NCI-H2107 (cell line): ENCODE results near the gene KIAA0040.

Experiments
- DNase-seq: peaks from one replicate; lab custom pipeline; 2025; lab: John Stamatoyannopoulos, UW

The KIAA0040 gene

DNA sequence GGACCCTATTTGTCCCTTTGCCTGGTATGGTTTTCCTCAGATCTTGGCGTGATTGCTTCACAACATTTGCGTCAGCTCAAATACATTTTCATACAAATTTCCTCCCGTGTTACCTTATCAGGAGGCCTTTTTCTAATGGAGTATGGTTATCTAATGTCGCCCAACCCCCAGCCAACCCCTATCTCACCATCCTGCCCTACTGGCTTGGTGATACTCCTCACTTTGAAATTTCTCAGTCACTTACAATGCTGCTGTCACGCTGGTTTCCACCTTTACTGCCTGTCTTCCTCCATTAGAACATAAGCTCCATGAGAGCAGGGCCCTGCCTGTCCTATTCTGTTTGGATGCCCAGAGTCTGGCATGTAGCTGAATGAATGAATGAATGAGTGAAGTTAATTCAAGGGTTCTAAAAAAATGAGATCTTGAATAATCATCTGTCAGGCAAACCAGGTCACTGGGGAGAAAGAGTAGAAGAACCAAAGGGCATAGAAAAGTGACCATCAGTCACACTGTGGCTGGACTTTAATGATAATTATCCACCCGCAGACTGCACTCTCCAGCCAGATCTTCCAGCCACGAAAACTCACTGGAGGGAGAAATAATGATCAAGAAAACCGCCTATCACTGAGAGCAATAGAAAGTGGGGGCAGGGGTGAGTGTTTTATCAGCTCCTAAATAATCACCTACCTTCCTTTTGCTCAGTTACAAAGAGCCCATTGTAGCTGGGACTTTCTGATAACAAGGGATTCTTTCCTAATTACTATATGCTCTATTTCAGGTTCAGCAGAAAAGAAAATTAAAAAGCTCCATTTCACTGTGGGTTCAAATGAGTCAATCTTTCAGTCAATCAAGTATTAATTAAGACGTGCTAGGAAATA lies 21.3 kb downstream of the KIAA0040 start:
- DNase-seq = no peak

DNA sequence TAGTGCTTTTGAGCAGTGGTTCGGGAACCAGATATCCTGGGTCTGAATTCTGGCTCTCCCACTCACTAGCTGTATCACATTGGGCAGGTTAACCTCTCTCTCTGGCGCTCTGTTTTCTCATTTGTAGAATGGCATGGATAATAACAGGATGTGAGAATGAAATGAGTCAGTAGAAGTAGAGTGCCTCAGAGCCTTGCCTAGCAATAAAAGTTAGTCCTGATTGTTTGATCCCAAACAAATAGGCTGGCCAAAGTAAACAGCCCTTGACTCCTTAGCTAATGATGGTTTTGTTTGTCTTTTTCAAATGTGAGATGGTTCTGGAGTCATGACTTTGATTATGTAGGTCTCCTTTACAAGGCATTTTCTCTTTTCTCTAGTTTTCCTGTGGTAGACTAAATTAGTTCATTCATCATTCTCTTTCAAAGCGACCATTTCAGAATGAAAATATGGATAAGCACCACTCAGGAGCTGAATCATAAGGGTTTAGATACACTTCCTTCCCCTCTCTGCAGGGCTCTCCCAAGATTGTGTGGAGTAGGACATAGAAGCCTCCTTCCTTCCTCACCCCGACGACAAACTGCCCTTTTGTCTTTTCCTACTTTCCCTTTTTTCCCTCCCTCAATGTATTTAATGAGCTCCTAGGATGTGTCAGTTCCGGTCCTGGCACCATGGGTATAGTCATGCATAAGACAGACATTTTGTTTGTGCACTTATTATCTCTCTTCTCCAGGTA lies 23.1 kb downstream of the KIAA0040 start:
- no peak for DNase-seq

DNA sequence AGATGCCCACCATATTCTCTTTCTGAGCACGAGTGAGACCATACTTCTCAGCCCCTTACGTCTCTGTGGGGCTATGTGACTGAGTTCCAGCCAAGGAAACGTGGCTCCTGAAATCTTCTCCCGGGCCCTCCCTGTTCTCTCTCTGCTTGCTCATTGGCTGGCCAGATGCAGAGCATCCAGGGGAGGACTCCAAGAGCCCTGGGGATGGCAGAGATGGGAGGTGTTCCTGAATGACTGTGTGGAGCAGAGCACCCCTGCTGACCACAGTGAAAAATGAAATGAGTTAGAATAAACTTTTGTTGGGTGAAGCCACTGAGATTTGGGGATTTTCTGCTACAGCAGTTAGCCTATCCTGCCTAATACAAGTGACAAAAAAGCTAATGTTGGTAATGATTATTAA lies 23.8 kb downstream of the KIAA0040 start:
- no peak for DNase-seq

DNA sequence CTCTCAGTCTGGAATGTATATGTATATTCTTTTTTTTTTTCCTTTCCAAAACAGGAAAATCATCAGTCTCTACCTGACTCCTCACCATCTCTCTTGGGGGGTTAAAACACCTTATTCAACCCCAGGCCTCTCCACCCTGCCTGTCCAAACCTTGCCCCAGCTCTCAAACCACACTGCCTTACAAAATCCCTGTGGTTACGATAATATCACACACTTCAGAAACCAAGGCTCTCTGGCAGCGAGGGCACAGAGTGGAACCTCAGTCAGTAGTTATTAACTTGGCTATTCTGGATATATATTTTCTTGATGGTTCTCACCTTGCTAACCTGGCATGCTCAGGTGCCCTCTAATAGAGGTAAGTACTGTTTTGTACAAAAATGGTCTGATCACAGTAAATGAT lies 24.7 kb downstream of the KIAA0040 start:
- DNase-seq = peak; percentile 55

DNA sequence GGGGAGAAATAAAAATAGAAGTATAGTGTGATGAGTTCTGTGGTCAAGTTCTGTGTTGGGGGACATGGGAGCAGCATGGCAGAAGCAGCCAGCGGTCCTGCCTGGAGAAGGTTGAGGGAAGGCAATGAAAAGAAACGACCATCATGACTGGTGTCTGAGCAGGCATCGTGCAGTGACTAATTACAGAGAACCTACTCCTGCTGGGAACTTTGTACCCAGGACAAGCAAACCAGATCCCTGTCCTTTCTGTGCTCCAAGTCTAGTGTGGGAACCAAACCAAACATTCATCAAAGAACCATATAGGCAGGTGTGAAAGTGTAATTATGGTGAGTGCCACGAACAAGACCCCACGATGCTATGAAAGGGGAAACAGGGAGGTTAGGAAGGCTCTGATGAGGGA lies 25.8 kb downstream of the KIAA0040 start:
- no peak for DNase-seq

DNA sequence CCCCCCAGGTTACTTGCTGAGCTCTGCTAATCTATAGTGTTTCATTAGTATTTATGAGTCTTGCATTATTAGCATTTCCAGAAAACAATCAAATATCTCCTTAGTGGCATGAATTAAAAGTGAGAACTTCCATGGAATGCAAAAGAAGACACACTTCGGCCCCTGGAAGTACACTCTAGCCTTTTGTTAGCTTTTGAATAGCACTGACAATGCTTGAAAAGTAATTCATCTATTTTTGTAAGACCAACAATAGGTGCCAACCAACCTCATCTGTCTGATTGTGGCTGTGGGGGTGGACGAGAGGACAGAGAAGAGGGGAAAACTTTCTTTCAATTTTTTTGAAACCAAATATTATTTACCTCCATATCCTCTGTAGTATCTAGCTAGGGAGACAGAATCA lies 27.8 kb downstream of the KIAA0040 start:
- DNase-seq = no peak

DNA sequence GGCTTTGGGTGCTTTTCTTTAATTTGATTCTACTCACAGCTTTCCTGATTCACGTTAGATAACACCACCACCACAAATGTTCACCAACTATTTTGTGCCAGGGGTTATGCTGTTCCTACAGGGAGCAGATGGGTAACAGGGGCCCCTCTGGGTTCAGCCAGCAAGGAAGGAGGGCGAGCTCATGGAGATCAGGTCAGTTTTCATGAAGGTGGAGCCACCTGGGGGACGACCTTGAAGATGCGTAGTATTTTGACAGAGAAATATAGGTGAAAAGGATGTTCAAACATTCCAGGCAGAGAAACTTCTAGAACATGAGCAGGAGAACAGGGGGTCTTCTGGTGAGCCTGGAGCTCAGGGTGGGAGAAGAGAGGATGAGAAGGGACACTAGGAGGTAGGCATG lies 28.9 kb downstream of the KIAA0040 start:
- no peak for DNase-seq

DNA sequence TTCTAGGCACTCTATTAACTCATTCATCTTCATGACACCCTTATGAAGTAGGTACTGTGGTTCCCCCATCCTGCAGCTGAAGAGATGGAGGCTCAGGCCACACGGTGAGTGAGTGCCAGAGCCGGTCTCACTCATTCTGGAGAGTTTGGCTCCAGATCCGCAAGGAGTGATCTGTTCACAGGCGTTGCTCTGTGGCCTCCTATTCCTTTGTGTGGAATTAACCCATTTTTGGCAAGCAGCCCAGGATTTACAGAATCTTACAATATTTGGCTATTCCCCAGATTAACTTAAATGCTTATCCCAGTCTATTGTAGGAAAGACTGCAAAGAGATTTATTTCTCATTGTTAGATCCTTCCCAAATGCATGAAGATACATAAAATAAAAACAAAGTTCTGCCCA lies 29.6 kb downstream of the KIAA0040 start:
- DNase-seq = no peak

DNA sequence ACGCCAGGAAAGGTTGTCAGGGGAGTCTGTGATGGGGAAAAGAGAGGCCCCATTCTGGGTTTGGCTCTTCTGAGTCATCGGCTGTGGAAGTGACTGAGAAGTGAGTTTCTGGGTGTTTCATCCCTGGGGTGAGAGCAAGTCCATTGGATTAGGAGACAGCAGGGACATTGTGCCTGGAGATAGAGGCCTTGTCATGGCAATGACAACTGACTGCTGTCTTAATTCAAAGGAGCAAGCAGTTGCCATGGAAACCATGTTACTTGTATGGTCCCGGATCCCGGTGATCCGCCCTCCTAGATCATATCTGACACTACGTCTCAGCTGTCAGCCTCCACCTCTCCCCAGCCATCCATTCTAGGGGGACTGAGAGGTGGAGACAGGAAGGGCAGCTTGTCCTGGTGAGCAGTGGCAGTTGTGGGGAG lies 34.4 kb downstream of the KIAA0040 start:
- no peak for DNase-seq

DNA sequence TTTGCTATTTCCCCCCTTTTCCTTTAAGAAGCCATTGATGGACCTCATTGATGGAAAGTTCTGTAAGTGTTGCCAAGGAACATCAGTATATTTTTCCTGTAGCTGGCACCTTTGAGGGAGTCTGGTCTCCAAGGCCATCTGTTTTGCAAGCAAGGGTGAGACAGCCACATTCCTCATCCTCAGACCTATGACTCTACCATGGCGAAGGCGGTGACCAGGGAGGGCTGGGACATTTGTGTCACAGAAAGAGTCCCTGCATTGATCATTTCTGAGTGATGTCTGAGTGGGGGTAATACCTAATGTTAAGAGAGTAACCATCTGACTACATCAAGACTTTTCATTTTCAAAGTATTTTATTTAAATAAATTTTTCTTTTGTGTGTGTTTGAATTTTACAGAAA lies 35.4 kb downstream of the KIAA0040 start:
- no peak for DNase-seq

DNA sequence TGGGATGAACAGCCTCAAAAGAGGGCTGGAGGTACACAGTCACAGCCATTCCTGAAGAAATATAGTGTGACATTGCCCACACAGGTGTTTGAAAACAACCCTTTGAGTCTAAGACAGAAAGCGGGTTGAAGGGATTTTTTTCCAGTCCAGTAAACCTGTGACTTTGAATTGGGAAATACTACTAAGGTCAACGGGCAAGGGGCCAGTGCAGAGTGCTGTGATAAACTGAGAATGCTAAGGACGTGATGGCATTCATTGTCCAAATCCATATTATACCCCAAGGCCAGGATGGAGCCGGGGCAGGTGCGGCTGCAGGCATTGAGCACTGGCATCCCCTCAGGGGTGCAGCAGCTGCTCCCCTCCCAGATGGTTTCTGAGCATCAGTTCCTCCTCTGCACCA lies 36.6 kb downstream of the KIAA0040 start:
- DNase-seq = no peak

DNA sequence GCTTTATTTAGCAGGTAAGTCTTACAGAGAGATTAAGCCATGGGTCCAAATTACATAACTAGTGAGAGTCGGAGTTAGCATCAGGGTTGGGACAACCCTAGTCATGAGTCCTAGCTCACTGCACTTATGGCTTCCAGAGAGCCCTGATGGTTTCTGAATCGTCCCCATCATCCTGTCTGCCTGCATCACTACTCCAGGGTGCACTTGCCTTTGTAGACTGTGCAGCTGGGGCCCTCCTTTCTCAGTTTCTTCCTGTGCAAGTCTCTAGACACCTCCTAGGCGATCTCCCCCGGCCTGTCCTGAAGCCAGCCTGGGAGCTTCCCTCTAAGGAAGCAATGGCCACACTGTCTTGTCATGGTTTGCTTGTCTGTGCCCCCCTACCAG lies 37.1 kb downstream of the KIAA0040 start:
- DNase-seq = no peak

DNA sequence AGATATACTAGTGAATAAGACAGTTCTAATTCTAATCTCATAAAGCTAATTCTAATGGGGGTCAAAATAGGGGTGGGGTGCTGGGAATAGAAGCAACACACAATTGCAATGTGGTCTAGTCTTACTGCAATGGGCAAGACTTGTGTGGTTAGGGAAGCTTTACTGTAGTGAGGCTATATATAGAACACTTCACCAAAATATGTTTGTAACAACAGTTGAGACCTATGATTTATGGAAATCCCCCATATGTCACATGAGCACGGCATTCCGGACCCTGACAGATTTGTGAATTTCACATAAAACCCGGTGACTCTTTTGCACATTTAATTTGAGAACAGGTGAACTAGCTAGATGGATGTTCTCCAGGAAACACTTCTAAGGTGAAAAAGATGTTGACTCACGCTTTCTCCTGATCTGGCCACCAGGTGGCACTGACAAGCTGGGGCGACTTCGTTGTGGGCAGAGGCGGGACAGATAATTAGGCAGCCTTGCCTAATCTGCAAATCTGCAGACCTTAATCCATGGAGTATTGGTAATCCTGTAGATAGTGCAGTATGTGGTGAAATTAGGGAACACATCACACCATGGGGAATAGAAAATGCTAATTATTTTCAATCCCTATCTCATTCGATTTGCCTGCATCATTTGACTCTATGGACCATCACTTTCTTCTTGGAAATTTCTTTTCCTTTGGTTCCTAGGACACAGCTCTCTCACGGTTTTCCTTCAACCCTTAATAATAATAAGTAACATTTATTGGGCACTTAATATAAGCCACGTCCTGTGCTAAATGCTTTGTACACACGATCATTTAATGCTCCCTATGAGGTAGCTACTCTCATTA lies 37.7 kb downstream of the KIAA0040 start:
- peak; percentile 40 for DNase-seq

DNA sequence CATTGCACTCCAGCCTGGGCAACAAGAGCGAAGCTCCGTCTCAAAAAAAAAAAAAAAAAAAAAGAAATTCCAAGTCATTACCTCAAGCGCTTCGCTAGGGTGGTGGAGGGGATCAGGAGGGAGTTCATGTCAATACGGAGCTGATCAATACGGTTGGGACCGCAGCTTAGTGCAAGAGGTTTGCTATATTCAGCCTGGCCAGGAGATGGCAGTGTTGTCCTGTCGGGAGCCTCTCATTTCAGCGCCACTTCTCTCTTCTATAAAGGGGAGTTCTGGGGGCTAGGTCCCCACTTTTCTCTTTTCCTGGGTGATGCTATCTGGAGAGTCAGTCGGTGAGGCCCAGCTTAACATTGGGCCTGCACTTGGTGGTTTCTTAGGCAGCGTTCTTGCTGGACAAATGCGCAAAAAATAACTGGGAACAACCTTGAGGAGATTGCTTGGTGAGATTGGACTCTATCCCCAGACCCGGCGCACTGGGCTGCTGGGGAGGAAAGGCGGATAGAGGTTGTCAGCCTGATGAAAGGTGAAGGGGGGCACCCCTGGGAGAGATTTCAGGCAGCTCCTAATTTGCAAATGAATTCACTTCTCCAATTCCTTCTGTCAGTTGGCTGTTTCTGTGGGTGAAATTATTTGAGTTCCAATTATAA lies 40.4 kb downstream of the KIAA0040 start:
- peak; percentile 41 for DNase-seq

DNA sequence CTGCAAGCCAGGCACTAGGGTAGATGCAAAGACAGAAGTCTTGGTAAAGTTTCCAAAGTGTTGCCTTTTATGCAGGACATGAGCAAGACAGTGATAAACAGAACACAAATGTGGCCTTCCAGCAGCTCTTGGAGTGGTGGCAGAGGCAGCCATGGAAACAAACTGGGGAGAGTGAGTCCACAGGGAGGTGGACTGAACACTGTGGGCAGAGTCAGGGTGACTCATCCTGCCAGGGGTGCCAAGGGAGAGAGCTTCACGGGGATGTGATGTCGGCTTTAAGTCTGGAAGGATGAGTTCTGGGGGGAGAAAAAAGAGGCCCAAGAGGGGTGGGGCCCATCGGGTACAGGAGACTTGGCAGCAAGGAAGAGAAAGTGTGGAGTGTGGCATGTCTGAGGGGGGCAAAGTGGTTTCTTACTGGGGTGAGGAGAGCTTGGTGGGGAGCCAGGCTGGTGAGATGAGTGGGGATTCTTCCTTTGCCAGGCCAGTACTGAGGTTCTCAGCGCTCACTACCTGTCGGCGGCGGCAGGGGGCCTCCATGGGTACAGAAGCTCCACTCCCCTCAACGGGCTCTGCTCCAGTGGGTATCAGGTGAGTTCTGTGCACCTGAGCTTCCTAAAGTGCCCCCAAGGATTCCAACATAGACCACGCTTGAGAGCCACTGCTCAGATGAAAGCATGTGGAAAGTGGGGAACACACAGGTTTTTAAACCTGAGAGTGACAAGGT lies 41.8 kb downstream of the KIAA0040 start:
- no peak for DNase-seq

DNA sequence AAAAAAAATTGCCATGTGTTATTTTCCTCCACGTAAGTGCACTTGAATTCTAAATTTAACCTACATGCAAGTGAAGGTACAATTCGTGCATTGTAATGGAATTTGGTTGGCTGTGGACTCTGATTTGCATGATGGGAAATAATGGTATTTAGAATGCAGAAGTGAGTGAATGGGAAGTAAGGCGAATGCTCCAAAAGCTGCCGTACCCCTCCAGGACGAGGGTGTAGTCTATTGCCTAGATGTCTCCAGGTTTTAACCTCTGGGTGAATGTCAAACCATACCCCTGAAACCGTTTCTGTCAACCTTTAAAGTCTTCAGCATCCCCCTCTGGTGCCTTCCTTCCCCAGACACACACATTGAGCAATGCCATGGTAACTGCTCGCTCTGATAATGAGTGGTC lies 44.5 kb downstream of the KIAA0040 start:
- no peak for DNase-seq

DNA sequence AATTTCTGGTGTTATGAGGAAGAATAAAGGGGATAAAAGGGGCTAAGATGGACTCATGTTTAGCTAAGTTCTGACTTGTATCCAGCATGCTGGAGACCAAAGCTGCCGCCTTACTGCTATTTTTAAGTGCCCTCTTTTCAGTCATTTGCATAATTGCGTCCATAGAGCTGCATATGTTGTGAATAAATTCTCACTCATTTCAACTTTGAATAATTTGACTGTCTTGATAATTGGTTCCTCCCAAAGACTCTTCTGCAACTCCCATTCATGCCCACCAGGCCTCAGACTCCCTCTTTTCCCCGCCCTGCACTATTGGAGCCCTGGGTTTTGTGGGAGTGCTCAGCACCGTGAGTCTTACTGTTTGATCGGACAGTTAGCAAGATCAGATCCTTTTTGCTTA lies 45.0 kb downstream of the KIAA0040 start:
- DNase-seq = no peak

DNA sequence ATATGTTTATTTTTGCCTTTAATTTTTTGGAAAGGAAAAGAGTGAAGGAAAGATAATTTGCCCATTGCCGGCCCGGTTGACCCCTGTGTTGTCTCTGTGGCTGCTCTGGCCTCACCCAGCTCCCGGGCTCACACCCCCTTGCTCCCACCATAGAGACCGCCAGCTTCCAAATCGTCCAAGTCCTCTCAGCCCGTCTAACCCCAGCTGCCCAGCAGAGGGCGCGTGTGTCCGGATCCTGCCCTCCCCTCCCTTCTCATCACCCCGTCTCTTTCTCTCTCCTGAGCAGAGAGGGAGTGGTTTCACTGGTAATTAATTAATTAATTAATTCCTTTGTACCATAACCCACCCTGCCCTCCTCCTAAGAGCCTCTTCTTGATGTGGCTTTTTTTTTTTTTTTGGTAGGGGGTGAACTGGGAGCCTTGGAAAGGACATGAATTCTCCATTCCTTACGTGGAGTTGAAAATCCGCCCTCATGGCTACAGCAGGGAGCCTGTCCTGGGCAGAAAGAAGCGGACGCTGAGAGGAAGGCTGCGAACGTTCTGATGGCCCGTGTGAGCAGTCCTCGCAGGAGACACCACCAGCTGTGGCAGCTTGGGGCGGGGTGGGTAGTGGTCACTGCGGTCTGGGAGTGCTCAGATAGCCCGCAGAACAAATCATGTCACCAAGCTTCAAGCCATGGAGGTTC lies 45.9 kb downstream of the KIAA0040 start:
- peak; percentile 71 for DNase-seq

DNA sequence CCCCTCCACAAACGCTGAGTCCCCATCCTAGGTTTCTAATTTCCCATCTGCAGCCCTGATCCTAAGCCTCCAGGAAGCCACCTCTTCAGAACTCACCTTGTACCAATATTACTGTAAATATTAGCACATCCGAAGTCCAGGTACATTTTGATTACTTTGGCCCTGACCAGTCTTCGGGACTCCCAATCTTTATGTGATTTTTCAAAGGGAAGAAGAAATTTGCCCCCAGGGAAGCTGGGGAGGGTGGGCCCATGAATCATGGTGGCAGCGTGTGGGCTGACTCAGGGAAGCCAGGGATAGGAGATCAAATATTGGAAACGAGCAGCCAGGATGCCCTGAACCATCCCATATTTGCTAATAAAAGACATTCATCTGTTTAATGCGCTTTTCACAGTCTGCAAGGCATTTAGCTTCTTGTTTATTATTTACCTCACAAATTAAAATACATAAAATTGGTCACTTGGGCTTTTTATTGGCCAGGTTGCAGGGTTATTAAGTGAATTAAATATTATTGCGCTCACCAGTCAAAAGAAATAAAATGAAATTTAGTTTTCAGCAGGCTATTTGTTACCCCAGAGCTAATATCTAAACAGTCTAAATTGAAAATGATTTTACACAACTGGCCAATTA lies 46.6 kb downstream of the KIAA0040 start:
- no peak for DNase-seq

DNA sequence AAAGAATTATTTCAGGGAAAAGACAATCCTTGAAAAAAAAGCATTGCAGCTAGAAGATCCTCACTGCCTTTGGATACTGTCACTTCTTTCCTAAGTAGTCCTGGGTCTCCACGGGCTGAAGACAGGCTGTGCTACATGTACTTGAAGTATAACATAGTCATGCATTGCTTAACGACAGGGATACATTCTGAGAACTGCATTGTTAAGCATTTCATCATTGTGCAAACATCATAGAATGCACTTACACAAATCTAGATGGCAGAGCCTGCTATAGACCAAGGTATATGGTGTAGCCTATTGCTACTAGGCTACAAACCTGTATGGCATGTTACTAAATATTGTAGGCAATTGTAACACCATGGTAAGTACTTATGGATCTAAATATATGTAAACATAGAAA lies 54.0 kb downstream of the KIAA0040 start:
- DNase-seq = no peak
